ENCODE data around the gene AP1S3.
"Not testable (repeated sequence)": the region's sequence is repeated elsewhere in the genome, so short reads cannot be mapped to it uniquely, and the experiment has no call there.

The AP1S3 gene

DNA sequence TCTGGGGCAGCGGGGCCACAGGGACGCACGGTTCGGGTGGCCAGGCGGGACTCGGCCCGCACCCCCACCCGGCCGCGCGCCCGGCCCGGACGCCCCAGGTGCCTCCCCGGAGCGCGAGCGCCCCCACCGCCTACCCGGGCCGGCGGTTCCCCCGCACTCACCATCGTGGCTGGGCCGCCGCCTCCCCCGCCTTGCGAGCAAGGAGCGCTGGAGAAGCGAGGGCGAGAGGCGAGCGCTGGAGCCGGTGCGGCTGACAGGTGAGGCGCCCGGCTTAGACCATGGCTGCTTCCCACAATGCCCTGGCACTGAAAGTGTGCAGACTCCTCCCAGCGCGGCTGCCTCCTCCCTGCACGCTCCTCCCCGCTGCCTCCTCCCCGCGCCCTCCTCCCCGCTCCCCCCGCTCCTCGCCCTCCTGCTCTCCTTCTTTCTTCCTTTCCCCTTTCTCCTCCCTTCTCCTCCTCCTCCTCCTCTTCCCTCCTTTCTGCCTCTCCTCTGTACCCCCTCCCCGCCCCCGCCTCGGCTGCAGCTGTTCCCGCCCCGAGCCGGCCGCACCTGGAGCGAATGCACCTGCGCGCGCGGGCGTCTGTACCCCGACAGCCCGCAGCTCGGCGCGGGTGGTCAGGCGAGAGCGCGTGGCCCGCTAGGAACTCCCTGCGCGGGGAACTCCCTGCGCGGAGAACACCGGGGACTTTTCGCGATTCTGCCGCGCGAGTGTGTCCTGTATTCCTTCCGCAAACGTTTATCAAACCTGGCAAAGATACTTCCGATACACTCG, at the start of gene AP1S3:
Gene AP1S3 (minus strand): TSS at position 296 of the 775 bp plus-strand sequence. CDS start 132 bp downstream, at position 164.
- Histone ChIP-seq H3K9ac (ENCODE audit: low read depth, low read length) (peak within 1 kb of the TSS; percentile 75), H3K9me3 (ENCODE audit: control insufficient read depth, insufficient read depth, low read length) (no peaks in the 10 kb centered on the region), H3K4me1 (ENCODE audit: insufficient read depth, low read length) (peaks cover 14% of the 10 kb centered on the region), H3K36me3 (ENCODE audit: insufficient read depth, low read length) (no peaks in the 10 kb centered on the region)

DNA sequence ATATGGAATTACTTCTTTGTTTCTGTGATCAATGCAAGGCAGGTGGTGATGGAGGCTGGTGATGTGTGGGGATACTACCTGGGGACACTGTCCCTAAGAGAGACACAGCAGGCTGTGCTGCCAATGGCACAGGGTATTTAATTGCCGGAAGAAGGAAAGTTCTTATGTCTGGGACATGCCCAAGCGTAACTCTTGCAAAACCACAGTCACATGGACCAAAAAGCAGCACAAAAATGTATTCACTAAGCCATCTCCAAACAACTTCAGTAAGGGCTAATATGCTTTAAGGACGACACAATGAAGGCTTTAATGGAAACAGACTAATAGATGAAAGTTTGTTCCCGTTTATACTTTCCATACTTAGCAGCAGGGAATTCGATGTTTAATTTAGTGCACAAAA, 49.7 kb upstream of the AP1S3 start:
- Histone ChIP-seq H3K9ac (ENCODE audit: low read depth, low read length) (no peak overlapping the region), H3K9me3 (ENCODE audit: control insufficient read depth, insufficient read depth, low read length) (peaks cover 5% of the 10 kb centered on the region; the same call in 1 of the 2 replicates), H3K4me1 (ENCODE audit: insufficient read depth, low read length) (no peaks in the 10 kb centered on the region), H3K36me3 (ENCODE audit: insufficient read depth, low read length) (peaks cover 15% of the 10 kb centered on the region)

DNA sequence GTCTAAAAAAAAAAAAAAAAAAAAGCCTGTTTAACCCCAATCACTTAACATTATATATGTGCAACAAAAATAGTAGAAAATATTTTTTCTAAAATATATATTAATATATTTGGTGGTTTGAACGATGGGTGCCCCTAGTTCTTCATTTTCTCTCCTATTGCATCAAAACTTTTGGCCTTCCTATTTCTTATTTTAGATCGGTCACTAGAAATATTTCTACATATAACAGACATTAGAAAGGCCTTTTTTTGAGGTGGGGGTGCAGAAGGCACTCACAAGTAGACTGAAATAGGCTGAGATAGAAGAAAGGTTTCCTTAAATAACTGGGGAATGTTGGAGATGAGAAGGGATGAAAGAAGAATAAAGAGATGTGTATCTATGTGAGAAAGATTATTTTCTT, 49.3 kb upstream of the AP1S3 start:
- peaks cover 5% of the 10 kb centered on the region; the same call in 1 of the 2 replicates for H3K9me3 ChIP-seq (ENCODE audit: control insufficient read depth, insufficient read depth, low read length)
- H3K9ac ChIP-seq (ENCODE audit: low read depth, low read length): no peak overlapping the region
- peaks cover 15% of the 10 kb centered on the region for H3K36me3 ChIP-seq (ENCODE audit: insufficient read depth, low read length)
- H3K4me1 ChIP-seq (ENCODE audit: insufficient read depth, low read length): no peaks in the 10 kb centered on the region

DNA sequence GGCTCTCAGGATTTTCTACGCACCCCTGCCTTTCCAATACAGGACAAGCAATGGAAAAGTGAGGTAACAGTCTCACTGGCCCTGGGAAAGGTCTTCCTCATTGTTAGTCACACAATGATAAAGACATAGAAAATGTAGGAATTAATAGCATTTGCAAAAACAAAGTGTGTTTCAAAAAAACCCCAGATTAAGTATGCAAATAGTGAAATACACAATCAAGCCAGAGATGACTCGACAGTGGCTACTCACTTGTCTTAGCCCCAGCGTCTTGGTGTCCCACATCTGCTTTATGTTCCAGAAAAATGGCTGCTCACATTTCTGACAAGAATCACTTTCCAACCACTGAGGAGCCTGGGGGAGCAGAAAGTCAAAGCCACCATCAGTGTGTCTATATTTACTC, 47.0 kb upstream of the AP1S3 start:
- H3K4me1 ChIP-seq (ENCODE audit: insufficient read depth, low read length): no peaks in the 10 kb centered on the region
- no peak overlapping the region for H3K9ac ChIP-seq (ENCODE audit: low read depth, low read length)
- peaks cover 22% of the 10 kb centered on the region for H3K36me3 ChIP-seq (ENCODE audit: insufficient read depth, low read length)
- H3K9me3 ChIP-seq (ENCODE audit: control insufficient read depth, insufficient read depth, low read length): no peaks in the 10 kb centered on the region; the same call in 1 of the 2 replicates

DNA sequence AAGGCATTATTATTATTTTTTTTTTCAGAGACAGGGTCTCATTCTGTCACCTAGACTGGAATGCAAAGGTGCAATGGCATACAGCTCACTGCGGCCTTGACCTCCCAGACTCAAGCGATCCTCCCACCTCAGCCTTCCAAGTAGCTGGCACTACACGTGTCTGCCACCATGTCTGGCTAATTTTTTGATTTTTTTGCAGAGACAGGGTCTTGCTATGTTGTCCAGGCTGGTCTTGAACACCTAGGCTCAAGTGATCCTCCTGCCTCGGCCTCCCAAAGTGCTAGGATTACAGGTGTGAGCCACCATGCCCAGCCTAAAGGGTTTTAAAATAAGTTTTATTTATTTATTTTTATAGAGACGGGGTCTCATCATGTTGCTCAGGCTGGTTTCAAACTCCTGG, 45.3 kb upstream of the AP1S3 start:
- Histone ChIP-seq H3K9ac (ENCODE audit: low read depth, low read length) (no peak overlapping the region), H3K4me1 (ENCODE audit: insufficient read depth, low read length) (no peaks in the 10 kb centered on the region), H3K36me3 (ENCODE audit: insufficient read depth, low read length) (peaks cover 22% of the 10 kb centered on the region), H3K9me3 (ENCODE audit: control insufficient read depth, insufficient read depth, low read length) (no peaks in the 10 kb centered on the region)

DNA sequence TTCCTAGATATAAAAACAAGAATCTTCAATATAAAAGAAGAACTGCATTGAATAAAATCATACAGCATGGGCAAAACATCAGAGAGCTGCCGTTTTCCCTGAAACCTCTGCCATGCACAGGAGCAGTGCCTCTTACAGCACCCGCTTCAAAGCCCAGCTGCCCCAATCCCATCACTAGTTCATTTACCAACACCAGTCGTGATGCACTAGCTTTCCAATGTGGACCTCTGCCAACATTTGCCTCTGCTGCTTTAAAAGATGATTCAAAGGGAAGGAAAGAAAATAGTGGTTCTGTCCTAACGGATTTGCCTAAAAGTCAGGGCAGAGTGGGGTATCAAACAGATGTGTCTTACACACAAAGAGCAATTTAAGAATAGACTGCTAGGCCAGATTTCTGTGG, 43.4 kb upstream of the AP1S3 start:
- H3K4me1 ChIP-seq (ENCODE audit: insufficient read depth, low read length): no peaks in the 10 kb centered on the region
- H3K9ac ChIP-seq (ENCODE audit: low read depth, low read length): no peak overlapping the region
- no peaks in the 10 kb centered on the region for H3K9me3 ChIP-seq (ENCODE audit: control insufficient read depth, insufficient read depth, low read length)
- H3K36me3 ChIP-seq (ENCODE audit: insufficient read depth, low read length): peaks cover 22% of the 10 kb centered on the region

DNA sequence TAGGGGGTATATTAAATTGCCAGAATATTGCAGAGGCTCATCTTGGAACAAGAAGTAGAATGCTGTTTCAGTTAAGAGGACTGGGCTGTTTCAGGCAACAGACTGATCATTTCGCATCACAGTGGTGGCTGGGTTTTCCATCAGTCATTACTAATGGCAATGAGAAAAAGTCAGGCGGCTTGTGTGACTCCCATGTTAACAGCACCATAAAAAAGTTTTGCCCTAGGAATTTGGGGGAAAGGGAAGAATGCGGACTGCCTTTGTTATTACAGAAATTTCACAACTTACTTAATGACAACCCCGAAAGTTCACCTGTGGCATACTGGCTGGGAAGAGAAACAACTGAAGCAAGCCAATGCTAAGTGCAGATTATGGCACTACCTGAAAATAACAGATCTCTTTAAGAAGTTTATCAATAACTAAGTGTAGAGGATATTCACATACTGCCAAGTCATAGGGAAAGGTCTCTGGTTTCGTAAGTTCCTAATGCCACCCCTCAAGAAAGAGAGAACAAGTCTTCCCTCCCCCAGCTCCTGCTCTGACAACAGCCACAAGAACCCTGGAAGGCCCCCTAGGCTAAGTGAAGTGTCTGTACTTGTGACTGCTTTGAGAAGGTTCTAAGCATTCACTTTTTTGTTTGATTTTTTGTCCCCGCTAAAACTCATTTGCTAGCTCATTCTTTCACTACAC, 40.5 kb upstream of the AP1S3 start:
- Histone ChIP-seq H3K9ac (ENCODE audit: low read depth, low read length) (no peak overlapping the region), H3K9me3 (ENCODE audit: control insufficient read depth, insufficient read depth, low read length) (no peaks in the 10 kb centered on the region), H3K36me3 (ENCODE audit: insufficient read depth, low read length) (peaks cover 14% of the 10 kb centered on the region), H3K4me1 (ENCODE audit: insufficient read depth, low read length) (no peaks in the 10 kb centered on the region)

DNA sequence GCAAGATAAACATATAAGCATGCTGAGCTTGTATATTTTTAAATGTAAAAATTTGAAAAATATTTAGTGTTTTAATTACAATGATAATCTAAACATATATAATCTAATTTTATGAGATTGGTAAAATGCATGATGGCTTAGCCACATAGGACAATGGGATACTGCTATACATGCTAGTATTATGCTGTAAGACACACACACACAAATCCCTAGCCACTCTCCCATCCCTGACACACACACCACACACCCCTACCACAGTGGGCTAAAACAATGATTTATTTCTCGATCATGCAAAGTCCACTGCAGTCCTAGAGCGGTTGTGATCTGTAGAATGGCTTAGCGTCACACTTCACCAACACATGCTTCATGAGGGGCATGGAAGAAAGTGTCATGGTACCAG, 36.3 kb upstream of the AP1S3 start:
- H3K36me3 ChIP-seq (ENCODE audit: insufficient read depth, low read length): no peaks in the 10 kb centered on the region; the same call in 1 of the 2 replicates
- no peaks in the 10 kb centered on the region for H3K9me3 ChIP-seq (ENCODE audit: control insufficient read depth, insufficient read depth, low read length)
- no peak overlapping the region for H3K9ac ChIP-seq (ENCODE audit: low read depth, low read length)
- H3K4me1 ChIP-seq (ENCODE audit: insufficient read depth, low read length): no peaks in the 10 kb centered on the region

DNA sequence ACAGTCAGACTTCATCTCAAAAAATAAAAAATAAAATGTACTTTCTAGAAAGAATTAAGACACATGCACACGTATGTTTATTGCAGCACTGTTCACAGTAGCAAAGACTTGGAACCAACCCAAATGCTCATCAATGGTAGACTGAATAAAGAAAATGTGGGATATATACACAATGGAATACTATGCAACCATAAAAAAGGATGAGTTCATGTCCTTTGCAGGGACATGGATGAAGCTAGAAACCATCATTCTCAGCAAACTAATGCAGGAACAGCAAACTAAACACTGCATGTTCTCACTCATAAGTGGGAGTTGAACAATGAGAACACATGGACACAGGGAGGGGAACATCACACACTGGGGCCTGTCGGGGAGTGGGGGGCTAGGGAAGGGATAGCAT, 35.4 kb upstream of the AP1S3 start:
- H3K36me3 ChIP-seq (ENCODE audit: insufficient read depth, low read length); H3K4me1 ChIP-seq (ENCODE audit: insufficient read depth, low read length); H3K9me3 ChIP-seq (ENCODE audit: control insufficient read depth, insufficient read depth, low read length); H3K9ac ChIP-seq (ENCODE audit: low read depth, low read length): not testable (repeated sequence)

DNA sequence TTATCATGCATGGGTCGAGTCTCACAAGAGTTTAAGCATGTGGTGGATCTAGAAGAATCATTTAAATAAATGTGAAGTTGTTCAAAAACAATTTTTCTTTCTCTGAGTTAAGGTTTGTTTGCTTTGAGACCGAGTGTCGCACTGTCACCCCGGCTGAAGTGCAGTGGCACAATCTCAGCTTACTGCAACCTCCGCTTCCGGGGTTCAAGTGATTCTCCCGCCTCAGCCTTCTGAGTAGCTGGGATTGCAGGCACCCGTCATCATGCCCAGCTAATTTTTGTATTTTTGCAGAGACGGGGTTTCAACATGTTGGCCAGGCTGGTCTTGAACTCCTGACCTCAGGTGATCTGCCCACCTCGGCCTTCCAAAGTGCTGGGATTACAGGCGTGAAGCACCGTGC, 34.3 kb upstream of the AP1S3 start:
- H3K9ac ChIP-seq (ENCODE audit: low read depth, low read length); H3K9me3 ChIP-seq (ENCODE audit: control insufficient read depth, insufficient read depth, low read length); H3K36me3 ChIP-seq (ENCODE audit: insufficient read depth, low read length); H3K4me1 ChIP-seq (ENCODE audit: insufficient read depth, low read length): not testable (repeated sequence)

DNA sequence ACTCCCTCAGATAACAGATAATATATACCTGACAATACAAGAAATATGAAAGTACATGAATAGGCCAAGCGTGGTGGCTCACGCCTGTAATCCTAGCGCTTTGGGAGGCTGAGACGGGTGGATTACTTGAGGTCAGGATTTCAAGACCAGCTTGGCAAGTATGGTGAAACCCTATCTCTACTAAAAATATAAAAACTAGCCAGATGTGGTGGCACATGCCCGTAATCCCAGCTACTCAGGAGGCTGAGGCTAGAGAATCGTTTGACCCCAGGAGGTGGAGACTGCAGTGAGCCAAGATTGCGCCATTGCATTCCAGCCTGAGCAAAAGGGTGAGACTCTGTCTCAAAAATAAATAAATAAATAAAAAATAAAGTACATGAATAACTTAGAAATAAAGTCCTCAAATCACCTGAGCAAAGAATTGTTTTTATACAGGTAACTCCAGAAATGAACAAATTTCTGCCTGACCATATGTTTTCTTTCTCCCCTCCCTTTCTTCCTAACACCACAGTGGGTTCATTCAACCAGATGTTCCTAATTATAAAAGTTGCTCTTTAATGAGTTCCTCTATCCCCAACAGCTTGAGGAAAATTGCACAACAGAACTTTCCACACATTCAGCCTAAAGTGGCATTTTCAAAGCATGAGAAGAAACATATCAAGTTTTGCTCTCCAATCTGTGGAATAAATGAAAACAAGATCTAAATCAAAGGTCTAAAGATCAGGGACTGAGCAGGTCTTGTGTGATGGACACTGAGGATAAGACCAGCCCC, 33.6 kb upstream of the AP1S3 start:
- H3K36me3 ChIP-seq (ENCODE audit: insufficient read depth, low read length): no peaks in the 10 kb centered on the region
- H3K4me1 ChIP-seq (ENCODE audit: insufficient read depth, low read length): peaks cover 7% of the 10 kb centered on the region
- H3K9me3 ChIP-seq (ENCODE audit: control insufficient read depth, insufficient read depth, low read length): no peaks in the 10 kb centered on the region
- H3K9ac ChIP-seq (ENCODE audit: low read depth, low read length): no peak overlapping the region

DNA sequence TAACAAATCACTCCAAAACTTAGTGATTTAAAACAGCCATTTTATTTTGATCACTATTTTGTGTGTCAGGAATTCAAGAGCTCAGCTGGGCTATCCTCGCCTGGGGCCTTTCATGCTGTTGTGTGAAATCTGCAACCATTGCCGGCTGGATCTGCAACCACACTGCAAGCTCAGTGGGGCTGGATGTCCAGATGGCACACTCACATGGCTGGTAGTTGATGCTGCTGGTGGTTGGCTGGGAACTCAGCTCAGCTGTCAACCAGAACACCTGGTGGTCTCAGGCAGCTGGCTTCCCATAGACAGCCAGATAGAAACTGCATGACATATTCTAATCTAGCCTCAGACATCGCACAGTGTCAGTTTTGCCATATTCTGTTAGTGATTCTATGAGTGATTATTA, 30.6 kb upstream of the AP1S3 start:
- no peaks in the 10 kb centered on the region for H3K9me3 ChIP-seq (ENCODE audit: control insufficient read depth, insufficient read depth, low read length)
- H3K4me1 ChIP-seq (ENCODE audit: insufficient read depth, low read length): peaks cover 10% of the 10 kb centered on the region
- no peak overlapping the region for H3K9ac ChIP-seq (ENCODE audit: low read depth, low read length)
- H3K36me3 ChIP-seq (ENCODE audit: insufficient read depth, low read length): no peaks in the 10 kb centered on the region

DNA sequence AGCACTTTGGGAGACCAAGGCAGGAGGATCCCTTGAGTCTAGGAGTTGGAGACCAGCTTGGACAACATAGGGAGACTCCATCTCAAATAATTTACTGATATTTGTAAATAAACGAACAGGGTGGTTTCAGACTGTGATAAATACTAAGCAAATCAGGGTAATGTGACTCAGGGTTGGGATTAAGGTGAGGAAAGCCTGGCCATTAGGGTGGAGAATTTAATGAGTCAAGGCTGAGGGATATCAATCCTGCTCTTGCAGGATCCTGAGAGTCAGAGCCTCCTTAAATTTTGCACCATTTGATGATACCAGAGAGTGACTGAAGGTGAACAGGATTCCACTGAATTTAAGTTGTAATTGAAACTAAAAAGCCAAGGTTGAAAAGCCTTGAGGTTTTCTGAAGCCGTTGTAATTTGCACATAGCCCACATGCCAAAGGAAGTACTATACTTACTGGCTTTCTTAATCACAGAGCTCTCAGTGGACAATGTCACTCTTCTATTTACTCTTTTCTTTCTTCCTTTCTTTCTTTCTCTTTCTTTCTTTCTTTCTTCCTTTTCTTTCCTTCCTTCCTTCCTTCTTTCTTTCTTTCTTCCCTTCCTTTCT, 28.6 kb upstream of the AP1S3 start:
- H3K9me3 ChIP-seq (ENCODE audit: control insufficient read depth, insufficient read depth, low read length): no peaks in the 10 kb centered on the region
- H3K4me1 ChIP-seq (ENCODE audit: insufficient read depth, low read length): peaks cover 10% of the 10 kb centered on the region
- no peak overlapping the region for H3K9ac ChIP-seq (ENCODE audit: low read depth, low read length)
- H3K36me3 ChIP-seq (ENCODE audit: insufficient read depth, low read length): no peaks in the 10 kb centered on the region

DNA sequence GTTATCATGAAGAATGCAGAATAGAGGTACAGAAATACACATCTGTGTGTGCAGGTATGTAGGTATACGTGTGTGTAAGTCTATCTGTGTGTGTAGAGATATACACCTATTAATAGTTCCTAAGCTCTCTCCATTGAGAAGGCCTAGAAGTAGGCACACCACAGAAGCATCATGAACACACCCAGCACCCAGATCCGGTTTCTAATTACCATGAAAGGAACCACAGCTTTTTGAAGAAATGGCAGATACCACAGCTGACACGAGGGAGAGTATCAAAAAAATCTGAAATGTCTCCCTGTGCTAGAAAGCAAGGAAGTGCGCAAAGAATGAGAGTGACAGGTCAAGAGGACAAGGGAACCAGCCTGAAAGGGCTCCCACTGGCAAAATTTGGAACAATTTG, 27.7 kb upstream of the AP1S3 start:
- Histone ChIP-seq H3K9me3 (ENCODE audit: control insufficient read depth, insufficient read depth, low read length) (no peaks in the 10 kb centered on the region), H3K9ac (ENCODE audit: low read depth, low read length) (no peak overlapping the region), H3K4me1 (ENCODE audit: insufficient read depth, low read length) (peaks cover 10% of the 10 kb centered on the region), H3K36me3 (ENCODE audit: insufficient read depth, low read length) (no peaks in the 10 kb centered on the region)

Measured in ES-I3 (cell line).